ENCODE results near the gene RUFY3. TPM values are rescaled to one million over a fixed set of nuclear protein-coding genes. Genes with fewer than 3 reads are reported as not detected.

RUFY3 gene
- total and polyA plus RNA-seq, 9 of the 15 experiments (the other 6 are each of a cell fraction or from before 2014, with no cell fraction given), result 4.2 to 31.1 (median 21.5) TPM

DNA sequence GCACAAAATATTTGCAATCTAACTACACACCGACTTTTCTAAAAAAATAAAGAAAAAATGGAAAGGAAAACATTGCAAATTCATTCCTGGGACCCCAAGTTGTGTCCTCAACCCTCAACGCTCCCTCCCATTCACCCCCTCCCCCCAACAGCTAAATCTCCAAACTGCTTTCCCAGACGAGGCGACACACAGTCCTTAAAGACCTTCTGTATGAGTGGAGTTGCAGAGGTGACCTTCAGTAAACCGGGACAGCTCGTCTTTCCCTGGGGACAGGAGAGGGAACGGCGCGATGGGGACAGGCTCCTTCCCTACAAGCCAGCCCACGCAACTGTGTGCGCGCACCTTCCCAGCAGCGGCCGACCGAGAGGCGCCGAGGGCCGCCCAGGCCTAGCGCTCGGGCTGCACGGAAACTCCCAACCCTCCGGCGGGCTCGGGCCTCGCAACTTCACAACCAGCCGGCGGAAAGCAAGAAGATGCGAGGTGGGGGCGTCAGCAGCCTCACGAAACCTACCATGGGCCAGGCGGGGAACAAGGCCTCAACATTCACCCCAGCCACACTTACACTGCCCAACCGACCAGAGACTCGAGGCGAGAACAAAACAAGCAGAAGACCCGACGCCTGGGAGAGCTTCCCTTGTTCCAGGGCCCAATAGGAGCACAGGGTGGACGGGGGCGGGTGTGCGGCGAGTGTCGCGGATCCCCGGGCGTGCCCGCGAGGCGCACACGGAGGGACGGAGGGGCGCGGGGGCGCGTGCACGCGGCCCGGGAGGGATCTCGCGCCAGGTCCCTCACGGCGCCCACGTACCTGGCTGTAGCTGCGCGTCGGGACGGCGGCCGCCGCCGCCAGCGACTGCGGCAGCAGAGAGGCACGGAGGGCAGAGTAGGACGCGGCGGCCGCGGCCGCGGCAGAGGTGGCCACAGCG, 117.2 kb downstream of the RUFY3 start (continued):
- TF ChIP-seq, protein P1, sequence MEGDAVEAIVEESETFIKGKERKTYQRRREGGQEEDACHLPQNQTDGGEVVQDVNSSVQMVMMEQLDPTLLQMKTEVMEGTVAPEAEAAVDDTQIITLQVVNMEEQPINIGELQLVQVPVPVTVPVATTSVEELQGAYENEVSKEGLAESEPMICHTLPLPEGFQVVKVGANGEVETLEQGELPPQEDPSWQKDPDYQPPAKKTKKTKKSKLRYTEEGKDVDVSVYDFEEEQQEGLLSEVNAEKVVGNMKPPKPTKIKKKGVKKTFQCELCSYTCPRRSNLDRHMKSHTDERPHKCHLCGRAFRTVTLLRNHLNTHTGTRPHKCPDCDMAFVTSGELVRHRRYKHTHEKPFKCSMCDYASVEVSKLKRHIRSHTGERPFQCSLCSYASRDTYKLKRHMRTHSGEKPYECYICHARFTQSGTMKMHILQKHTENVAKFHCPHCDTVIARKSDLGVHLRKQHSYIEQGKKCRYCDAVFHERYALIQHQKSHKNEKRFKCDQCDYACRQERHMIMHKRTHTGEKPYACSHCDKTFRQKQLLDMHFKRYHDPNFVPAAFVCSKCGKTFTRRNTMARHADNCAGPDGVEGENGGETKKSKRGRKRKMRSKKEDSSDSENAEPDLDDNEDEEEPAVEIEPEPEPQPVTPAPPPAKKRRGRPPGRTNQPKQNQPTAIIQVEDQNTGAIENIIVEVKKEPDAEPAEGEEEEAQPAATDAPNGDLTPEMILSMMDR (IDR thresholded peaks at IDR 0.05 in 2 of 3, conservative IDR thresholded peaks at IDR 0.05 in 1 of 3; ENCODE audit: insufficient read depth in 2 of 3, low read depth in 1 of 3, low read length in 3 of 3), result no peak
- TF ChIP-seq HNRNPUL1 (IDR thresholded peaks at IDR 0.05; ENCODE audit: low read length) (no peak), NCOA1 (IDR thresholded peaks at IDR 0.05; ENCODE audit: low read depth) (no peak), XRCC5 (IDR thresholded peaks at IDR 0.05; ENCODE audit: low read depth, low read length) (0 out of 2 replicates have a peak, but pooled peaks have one; percentile 51), ZFP36 (IDR thresholded peaks at IDR 0.05; ENCODE audit: low read depth, low read length, partially characterized antibody) (no peak), ARHGAP35 (IDR thresholded peaks at IDR 0.05; ENCODE audit: partially characterized antibody) (no peak), DMBX1 (CRISPR knock-in tag; IDR thresholded peaks at IDR 0.05; ENCODE audit: borderline replicate concordance) (no peak), MYNN (IDR thresholded peaks at IDR 0.05) (no peak; the same call in 1 of the 2 replicates), MYNN (CRISPR knock-in tag; IDR thresholded peaks at IDR 0.05) (no peak), GATAD2A (IDR thresholded peaks at IDR 0.05) (no peak), NFYB (IDR thresholded peaks at IDR 0.05; ENCODE audit: extremely low read depth, insufficient read length) (no peak), KDM5B (IDR thresholded peaks at IDR 0.05; ENCODE audit: insufficient replicate concordance, low read depth, low read length) (no peak), HDAC2 (IDR thresholded peaks at IDR 0.05) (no peak), HMGN3 (IDR thresholded peaks at IDR 0.05; ENCODE audit: borderline replicate concordance, extremely low read depth, insufficient read length, low read depth, low read length) (peak; percentile 59), MTA2 (IDR thresholded peaks at IDR 0.05; ENCODE audit: low read depth) (no peak)
- TF ChIP-seq, protein P2, sequence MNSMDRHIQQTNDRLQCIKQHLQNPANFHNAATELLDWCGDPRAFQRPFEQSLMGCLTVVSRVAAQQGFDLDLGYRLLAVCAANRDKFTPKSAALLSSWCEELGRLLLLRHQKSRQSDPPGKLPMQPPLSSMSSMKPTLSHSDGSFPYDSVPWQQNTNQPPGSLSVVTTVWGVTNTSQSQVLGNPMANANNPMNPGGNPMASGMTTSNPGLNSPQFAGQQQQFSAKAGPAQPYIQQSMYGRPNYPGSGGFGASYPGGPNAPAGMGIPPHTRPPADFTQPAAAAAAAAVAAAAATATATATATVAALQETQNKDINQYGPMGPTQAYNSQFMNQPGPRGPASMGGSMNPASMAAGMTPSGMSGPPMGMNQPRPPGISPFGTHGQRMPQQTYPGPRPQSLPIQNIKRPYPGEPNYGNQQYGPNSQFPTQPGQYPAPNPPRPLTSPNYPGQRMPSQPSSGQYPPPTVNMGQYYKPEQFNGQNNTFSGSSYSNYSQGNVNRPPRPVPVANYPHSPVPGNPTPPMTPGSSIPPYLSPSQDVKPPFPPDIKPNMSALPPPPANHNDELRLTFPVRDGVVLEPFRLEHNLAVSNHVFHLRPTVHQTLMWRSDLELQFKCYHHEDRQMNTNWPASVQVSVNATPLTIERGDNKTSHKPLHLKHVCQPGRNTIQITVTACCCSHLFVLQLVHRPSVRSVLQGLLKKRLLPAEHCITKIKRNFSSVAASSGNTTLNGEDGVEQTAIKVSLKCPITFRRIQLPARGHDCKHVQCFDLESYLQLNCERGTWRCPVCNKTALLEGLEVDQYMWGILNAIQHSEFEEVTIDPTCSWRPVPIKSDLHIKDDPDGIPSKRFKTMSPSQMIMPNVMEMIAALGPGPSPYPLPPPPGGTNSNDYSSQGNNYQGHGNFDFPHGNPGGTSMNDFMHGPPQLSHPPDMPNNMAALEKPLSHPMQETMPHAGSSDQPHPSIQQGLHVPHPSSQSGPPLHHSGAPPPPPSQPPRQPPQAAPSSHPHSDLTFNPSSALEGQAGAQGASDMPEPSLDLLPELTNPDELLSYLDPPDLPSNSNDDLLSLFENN (IDR thresholded peaks at IDR 0.05; ENCODE audit: low read depth in 2 of 2, low read length in 2 of 2), result no peak
- TF ChIP-seq, protein P3, sequence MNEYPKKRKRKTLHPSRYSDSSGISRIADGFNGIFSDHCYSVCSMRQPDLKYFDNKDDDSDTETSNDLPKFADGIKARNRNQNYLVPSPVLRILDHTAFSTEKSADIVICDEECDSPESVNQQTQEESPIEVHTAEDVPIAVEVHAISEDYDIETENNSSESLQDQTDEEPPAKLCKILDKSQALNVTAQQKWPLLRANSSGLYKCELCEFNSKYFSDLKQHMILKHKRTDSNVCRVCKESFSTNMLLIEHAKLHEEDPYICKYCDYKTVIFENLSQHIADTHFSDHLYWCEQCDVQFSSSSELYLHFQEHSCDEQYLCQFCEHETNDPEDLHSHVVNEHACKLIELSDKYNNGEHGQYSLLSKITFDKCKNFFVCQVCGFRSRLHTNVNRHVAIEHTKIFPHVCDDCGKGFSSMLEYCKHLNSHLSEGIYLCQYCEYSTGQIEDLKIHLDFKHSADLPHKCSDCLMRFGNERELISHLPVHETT (CRISPR knock-in tag; conservative IDR thresholded peaks at IDR 0.05 in 1 of 2, IDR thresholded peaks at IDR 0.05 in 1 of 2), result no peak; a peak in 1 of 4 replicates
- TF ChIP-seq, protein P4, sequence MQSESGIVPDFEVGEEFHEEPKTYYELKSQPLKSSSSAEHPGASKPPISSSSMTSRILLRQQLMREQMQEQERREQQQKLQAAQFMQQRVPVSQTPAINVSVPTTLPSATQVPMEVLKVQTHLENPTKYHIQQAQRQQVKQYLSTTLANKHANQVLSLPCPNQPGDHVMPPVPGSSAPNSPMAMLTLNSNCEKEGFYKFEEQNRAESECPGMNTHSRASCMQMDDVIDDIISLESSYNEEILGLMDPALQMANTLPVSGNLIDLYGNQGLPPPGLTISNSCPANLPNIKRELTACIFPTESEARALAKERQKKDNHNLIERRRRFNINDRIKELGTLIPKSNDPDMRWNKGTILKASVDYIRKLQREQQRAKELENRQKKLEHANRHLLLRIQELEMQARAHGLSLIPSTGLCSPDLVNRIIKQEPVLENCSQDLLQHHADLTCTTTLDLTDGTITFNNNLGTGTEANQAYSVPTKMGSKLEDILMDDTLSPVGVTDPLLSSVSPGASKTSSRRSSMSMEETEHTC (IDR thresholded peaks at IDR 0.05), result no peak

Measured in K562 (cell line).